ENCODE results near the gene SPATA31A6.
"Not testable (repeated sequence)": the region's sequence is repeated elsewhere in the genome, so short reads cannot be mapped to it uniquely, and the experiment has no call there.

DNA sequence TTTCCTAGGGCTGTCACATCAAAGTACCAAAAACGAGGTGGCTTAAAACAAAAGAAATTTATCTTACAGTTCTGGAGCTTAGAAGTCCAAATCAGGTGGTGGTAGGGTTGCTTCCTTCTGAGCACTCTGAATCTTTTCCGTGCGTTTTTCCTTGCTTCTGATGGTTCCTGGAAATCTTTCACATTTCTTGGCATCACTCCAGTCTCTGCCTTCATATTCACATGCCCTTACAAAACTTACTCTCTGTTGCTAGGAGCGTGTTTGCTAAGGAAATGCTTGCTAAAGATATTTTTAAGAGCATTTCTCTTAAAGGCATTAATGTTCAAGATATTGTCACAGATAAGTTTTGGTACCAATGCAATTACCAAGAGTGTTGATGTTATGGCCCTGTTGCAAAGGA lies 49.6 kb downstream of the SPATA31A6 start:
- TF ChIP-seq POLR2A (IDR thresholded peaks at IDR 0.05; ENCODE audit: low read depth, low read length); POLR2AphosphoS5 (IDR thresholded peaks at IDR 0.05; ENCODE audit: low read depth, low read length); TAF1 (IDR thresholded peaks at IDR 0.05; ENCODE audit: borderline replicate concordance, low read depth, low read length): not testable (repeated sequence)

Data from GM12892 (cell line).